IPS DF 4.7 (cell line): ENCODE measurements around the gene ZFP14.
A peak's percentile ranks its signal among the peaks of the same experiment; 100 is the strongest.

Experiments
- DNase-seq: peaks from one replicate; pipeline ENCODE4 v3.0.0-alpha.2; 2013; ENCODE audit warnings: low spot score; ENCODE audit errors: extremely low read depth

Gene ZFP14

DNA sequence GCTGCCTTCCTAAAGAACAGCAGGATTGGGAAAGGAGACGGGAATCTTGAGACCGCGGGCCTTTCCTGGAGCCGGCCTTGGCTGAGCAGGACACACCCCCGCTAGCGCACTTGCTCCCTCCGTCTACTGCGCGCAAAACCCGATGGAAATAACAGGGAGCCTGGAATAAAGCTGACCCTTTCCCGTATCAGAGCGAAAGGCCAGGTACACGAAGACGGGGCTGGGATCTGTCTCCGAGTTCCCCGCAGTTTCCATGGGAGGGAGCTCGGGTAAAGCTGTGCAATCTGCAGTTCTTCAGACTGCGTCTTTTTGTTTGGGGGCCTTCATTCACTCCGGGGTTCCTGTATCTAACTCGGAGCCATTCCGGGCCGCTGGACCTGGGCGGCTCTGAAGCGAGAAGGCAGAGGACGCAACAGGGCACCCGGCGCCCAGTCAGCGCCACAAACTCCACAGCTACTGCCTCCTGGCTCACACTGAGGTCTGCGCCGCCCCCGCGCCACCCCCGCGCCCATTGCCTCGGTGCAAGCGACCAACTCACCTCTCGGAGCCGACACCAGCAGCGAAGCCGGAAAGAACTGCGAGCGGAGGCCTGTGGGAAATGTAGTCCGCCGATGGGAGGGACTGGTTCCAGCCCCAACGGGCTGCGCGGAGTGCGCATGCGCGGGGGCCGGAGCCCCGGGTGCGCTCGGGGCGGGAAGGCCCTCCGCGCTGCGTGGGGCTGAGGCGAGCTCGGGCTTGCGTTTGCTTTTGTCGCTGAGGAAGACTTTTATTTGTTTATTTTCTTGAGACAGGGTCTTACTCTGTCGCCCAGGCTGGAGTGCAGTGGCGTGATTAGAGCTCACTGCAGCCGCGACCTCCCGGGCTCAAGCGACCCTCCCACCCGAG is at the start of gene ZFP14:
Gene ZFP14 (minus strand): TSS at position 577 of the 885 bp plus-strand sequence. CDS start 11,309 bp downstream, outside the sequence.
- peak; percentile 68 for DNase-seq

GRCh38 chr19:36423925-36424324 is 44.9 kb upstream of the ZFP14 start:
- DNase-seq, result no peak

GRCh38 chr19:36421749-36422481 is 42.9 kb upstream of the ZFP14 start:
- no peak for DNase-seq

GRCh38 chr19:36420961-36421748 is 42.2 kb upstream of the ZFP14 start:
- no peak for DNase-seq

DNA sequence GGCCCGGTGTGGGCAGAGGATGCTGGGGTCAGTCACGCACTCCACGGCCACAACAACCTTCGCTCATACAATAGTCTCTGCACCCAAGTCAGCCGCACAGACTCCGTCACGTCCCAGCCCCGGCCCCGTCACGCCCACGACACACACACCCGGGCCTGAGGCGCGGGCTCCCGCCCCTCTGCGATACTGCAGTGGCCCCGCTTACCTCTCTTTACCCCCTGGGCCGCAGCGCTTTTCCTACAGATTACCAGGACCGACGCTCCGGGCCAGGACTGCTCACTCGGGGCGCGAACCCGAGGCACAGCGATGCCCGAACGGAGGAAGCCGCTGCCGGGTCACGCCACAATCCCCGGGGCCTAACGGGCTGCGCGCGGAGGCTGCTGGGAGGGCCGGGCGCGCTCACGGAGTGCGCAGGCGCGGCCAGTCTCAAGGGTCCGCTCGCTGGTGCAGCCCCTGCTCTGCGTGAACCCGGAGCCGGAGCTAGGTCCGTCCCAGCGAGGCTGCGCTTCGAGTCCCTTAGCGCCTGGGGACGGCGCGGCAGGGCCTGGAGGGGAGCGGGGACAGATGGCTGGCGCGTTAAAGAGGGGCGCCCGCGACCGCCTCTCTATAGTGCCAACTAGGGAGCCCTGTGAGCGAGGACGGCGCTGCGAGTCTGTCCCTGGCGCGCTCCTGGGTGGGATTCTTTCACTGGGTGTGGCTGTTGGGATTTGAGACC is 39.4 kb upstream of the ZFP14 start, which contains the start of gene ZFP82:
Gene ZFP82 (minus strand): TSS at position 358 of the 715 bp plus-strand sequence. CDS start 8,855 bp downstream, outside the sequence.
- no peak for DNase-seq

- no peak for DNase-seq
Measured at GRCh38 chr19:36417752-36418286, 38.8 kb upstream of the ZFP14 start.

- no peak for DNase-seq
Measured at GRCh38 chr19:36409841-36410240, 30.8 kb upstream of the ZFP14 start.

DNA sequence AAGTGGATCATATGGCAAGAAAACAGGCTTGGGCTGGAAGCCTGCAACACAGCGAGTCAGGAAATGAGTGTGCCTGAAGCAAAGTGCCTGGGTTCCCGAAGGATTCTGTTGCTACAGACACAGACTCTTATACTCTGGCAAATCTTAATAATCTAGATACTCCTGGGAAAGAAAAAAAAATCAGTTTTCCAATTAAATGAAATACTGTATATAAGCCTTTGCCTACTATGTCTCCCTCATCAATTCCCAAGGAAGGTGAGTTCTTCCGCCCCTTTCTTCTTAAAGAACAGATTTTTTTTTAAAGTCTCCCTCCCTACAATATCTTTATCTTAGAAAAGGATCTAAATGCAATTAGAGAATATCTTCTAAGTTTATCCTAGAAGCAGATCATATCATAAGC is 29.1 kb upstream of the ZFP14 start:
- DNase-seq, result no peak

- no peak for DNase-seq
Measured at GRCh38 chr19:36404498-36404897, 25.5 kb upstream of the ZFP14 start.

DNA sequence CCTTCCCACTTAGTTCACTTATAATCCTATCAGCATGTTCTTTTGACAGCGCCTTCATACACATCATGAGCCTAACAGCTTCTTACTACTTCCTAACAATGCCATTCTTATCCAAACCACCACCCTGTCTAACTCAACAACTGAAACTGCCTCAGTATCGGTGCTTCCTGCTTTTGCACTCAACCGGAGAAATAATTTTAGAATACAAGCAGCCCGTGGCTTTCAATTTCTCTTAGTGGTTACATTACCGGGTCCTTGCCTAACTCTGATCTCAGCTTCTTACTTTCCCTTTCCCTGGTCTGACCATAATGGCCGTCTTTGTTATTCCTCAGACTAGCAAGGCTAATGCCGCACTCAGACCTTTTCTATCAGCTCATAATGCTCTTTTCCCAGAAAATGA is 22.5 kb upstream of the ZFP14 start:
- no peak for DNase-seq

- no peak for DNase-seq
Measured at GRCh38 chr19:36398571-36398970, 19.6 kb upstream of the ZFP14 start.

- DNase-seq, result no peak
Measured at GRCh38 chr19:36392916-36393673, 14.1 kb upstream of the ZFP14 start.

- no peak for DNase-seq
Measured at GRCh38 chr19:36379510-36379819, 464 bp upstream of the ZFP14 start.

- no peak for DNase-seq
Measured at GRCh38 chr19:36377541-36378178, 1.3 kb downstream of the ZFP14 start.

GRCh38 chr19:36373638-36374156 is 5.3 kb downstream of the ZFP14 start:
- no peak for DNase-seq

GRCh38 chr19:36371886-36372285 is 7.1 kb downstream of the ZFP14 start:
- no peak for DNase-seq

DNA sequence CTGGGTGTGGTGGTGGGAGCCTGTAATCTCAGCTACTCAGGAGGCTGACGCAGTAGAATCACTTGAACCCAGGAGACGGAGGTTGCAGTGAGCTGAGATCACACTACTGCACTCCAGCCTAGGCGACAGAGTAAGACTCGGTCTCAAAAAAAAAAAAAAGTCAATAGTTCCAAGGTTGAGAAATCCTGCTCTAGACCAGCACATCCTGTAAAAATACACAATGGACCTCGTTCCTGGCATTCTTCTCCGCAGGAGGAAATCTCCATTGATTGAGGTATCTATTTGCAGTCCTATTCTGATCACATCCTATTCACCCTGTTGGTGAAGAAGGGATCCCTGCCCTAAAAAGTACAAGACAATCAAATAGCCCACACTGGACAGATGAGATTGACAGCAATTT is 15.2 kb downstream of the ZFP14 start:
- no peak for DNase-seq

DNA sequence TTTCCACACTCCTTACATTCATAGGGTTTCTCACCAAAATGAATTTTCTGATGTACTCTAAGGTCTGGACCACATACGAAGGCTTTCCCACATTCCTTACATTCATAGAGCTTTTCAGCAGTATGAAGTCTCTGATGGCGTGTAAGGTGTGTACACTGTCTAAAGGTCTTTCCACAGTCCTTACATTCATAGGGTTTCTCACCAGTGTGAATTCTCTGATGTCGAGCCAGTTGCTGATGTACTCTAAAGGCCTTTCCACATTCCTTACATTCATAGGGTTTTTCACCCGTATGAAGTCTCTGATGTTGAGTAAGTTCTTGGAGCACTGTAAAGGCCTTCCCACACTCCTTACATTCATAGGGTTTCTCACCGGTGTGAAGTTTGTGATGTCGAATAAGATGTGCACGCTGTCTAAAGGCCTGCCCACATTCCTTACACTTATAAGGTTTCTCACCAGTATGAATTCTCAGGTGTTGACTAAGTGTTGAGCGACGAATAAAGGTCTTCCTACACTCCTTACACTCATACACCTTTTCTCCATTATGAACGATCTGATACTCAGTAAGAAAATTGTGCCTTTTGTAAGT is 38.1 kb downstream of the ZFP14 start:
- no peak for DNase-seq
